Fibroblast of skin of right quadriceps (primary cell): ENCODE data around the gene SUSD2.
"Not testable (repeated sequence)": the region's sequence is repeated elsewhere in the genome, so short reads cannot be mapped to it uniquely, and the experiment has no call there.

Experiments
- DNase-seq: peaks from one replicate; pipeline ENCODE4 v3.0.0-alpha.2; 2013

The SUSD2 gene

GRCh38 chr22:24190596-24191208 lies 9.4 kb downstream of the SUSD2 start:
- DNase-seq = no peak

GRCh38 chr22:24191381-24191841 lies 10.1 kb downstream of the SUSD2 start:
- DNase-seq = no peak

GRCh38 chr22:24191893-24192292 lies 10.6 kb downstream of the SUSD2 start:
- no peak for DNase-seq

- no peak for DNase-seq
Measured at GRCh38 chr22:24198682-24199052, 17.4 kb downstream of the SUSD2 start.

GRCh38 chr22:24200619-24201212 lies 19.4 kb downstream of the SUSD2 start:
- peak; percentile 52 for DNase-seq

GRCh38 chr22:24201681-24202614 lies 20.7 kb downstream of the SUSD2 start:
- DNase-seq = no peak

- DNase-seq = not testable (repeated sequence)
Measured at GRCh38 chr22:24203856-24204255, 22.6 kb downstream of the SUSD2 start.

- DNase-seq = no peak
Measured at GRCh38 chr22:24205438-24206195, 24.3 kb downstream of the SUSD2 start.

GRCh38 chr22:24206460-24207263 lies 25.4 kb downstream of the SUSD2 start:
- peak; percentile 33 for DNase-seq

GRCh38 chr22:24207264-24208011 lies 26.2 kb downstream of the SUSD2 start:
- no peak for DNase-seq

- peak; percentile 96 for DNase-seq
Measured at GRCh38 chr22:24208012-24208749, 26.9 kb downstream of the SUSD2 start.

- no peak for DNase-seq
Measured at GRCh38 chr22:24209016-24209415, 27.7 kb downstream of the SUSD2 start.

- DNase-seq = peak; percentile 39
Measured at GRCh38 chr22:24209687-24210086, 28.4 kb downstream of the SUSD2 start.

- not testable (repeated sequence) for DNase-seq
Measured at GRCh38 chr22:24210409-24210808, 29.1 kb downstream of the SUSD2 start.

GRCh38 chr22:24211716-24212115 lies 30.4 kb downstream of the SUSD2 start:
- DNase-seq = not testable (repeated sequence)

- not testable (repeated sequence) for DNase-seq
Measured at GRCh38 chr22:24213111-24213510, 31.8 kb downstream of the SUSD2 start.

GRCh38 chr22:24214467-24215285 lies 33.4 kb downstream of the SUSD2 start:
- DNase-seq = no peak

GRCh38 chr22:24216541-24217209 lies 35.4 kb downstream of the SUSD2 start:
- no peak for DNase-seq

GRCh38 chr22:24217384-24217783 lies 36.1 kb downstream of the SUSD2 start:
- no peak for DNase-seq
